GM19324 (cell line): ENCODE data around the gene KIAA1217.

Experiments
- ATAC-seq: cut with Tn5 transposase; IDR thresholded peaks from one replicate; pipeline ENCODE4 v1.9.1; 2021; ENCODE audit warnings: mild to moderate bottlenecking, moderate library complexity; ENCODE audit not compliant: unreplicated experiment, low FRiP score

KIAA1217 gene

GRCh38 chr10:24277771-24278170 is 68.8 kb downstream of the KIAA1217 start:
- ATAC-seq: no peak

- ATAC-seq: no peak
These were observed 69.4 kb downstream of the KIAA1217 start for GRCh38 chr10:24278176-24278889.

- no peak for ATAC-seq
These were observed 70.2 kb downstream of the KIAA1217 start for GRCh38 chr10:24279166-24279565.

- no peak for ATAC-seq
These were observed 78.7 kb downstream of the KIAA1217 start for GRCh38 chr10:24287559-24288195.

- ATAC-seq: no peak
These were observed 79.6 kb downstream of the KIAA1217 start for GRCh38 chr10:24288581-24288980.

GRCh38 chr10:24289235-24289634 is 80.3 kb downstream of the KIAA1217 start:
- ATAC-seq: no peak

GRCh38 chr10:24292304-24293293 is 83.7 kb downstream of the KIAA1217 start:
- no peak for ATAC-seq

- no peak for ATAC-seq
These were observed 90.8 kb downstream of the KIAA1217 start for GRCh38 chr10:24299578-24300260.

GRCh38 chr10:24303522-24304310 is 94.8 kb downstream of the KIAA1217 start:
- no peak for ATAC-seq

GRCh38 chr10:24305551-24306506 is 96.9 kb downstream of the KIAA1217 start:
- no peak for ATAC-seq

GRCh38 chr10:24306507-24306875 is 97.6 kb downstream of the KIAA1217 start:
- ATAC-seq: no peak

GRCh38 chr10:24307116-24307515 is 98.2 kb downstream of the KIAA1217 start:
- no peak for ATAC-seq

GRCh38 chr10:24307696-24308485 is 99.0 kb downstream of the KIAA1217 start:
- ATAC-seq: no peak

GRCh38 chr10:24310104-24310503 is 101.2 kb downstream of the KIAA1217 start:
- no peak for ATAC-seq

GRCh38 chr10:24311888-24312287 is 103.0 kb downstream of the KIAA1217 start:
- no peak for ATAC-seq

- no peak for ATAC-seq
These were observed 104.3 kb downstream of the KIAA1217 start for GRCh38 chr10:24313283-24313682.

GRCh38 chr10:24315211-24315610 is 106.3 kb downstream of the KIAA1217 start:
- no peak for ATAC-seq

GRCh38 chr10:24318517-24318916 is 109.6 kb downstream of the KIAA1217 start:
- ATAC-seq: no peak
